ENCODE results near the gene NRXN3.

The NRXN3 gene

GRCh38 chr14:78644824-78645559, 474.8 kb downstream of the NRXN3 start:
- H3K27me3 ChIP-seq (ENCODE audit: insufficient read depth, low read length): no peaks in the 10 kb centered on the region
- no peaks in the 10 kb centered on the region for H3K9me3 ChIP-seq (ENCODE audit: insufficient read depth, low read depth, low read length)
- H3K4me3 ChIP-seq (ENCODE audit: low read length): no peak overlapping the region
- WGBS: 70% methylated on average over 21 of the region's 22 CpGs
- H3K27ac ChIP-seq (ENCODE audit: low read depth, low read length): no peak overlapping the region
- no peaks in the 10 kb centered on the region for H3K36me3 ChIP-seq (ENCODE audit: insufficient read depth, low read length)
- no peak overlapping the region for H3K9ac ChIP-seq (ENCODE audit: low read depth, low read length)
- peaks cover 8% of the 10 kb centered on the region for H3K4me1 ChIP-seq (ENCODE audit: insufficient read depth, low read length)

- H3K9me3 ChIP-seq (ENCODE audit: insufficient read depth, low read depth, low read length): no peaks in the 10 kb centered on the region
- no peak overlapping the region for H3K4me3 ChIP-seq (ENCODE audit: low read length)
- H3K27ac ChIP-seq (ENCODE audit: low read depth, low read length): no peak overlapping the region
- 96% methylated on average over 1 of the region's 1 CpG for WGBS
- H3K36me3 ChIP-seq (ENCODE audit: insufficient read depth, low read length): no peaks in the 10 kb centered on the region
- no peaks in the 10 kb centered on the region for H3K4me1 ChIP-seq (ENCODE audit: insufficient read depth, low read length)
- H3K9ac ChIP-seq (ENCODE audit: low read depth, low read length): no peak overlapping the region
- no peaks in the 10 kb centered on the region for H3K27me3 ChIP-seq (ENCODE audit: insufficient read depth, low read length)
Measured at GRCh38 chr14:78652727-78653126, 482.6 kb downstream of the NRXN3 start.

GRCh38 chr14:78653173-78653572, 483.0 kb downstream of the NRXN3 start:
- WGBS: 86% methylated on average over 1 of the region's 1 CpG
- Histone ChIP-seq H3K9me3 (ENCODE audit: insufficient read depth, low read depth, low read length) (no peaks in the 10 kb centered on the region), H3K4me1 (ENCODE audit: insufficient read depth, low read length) (no peaks in the 10 kb centered on the region), H3K4me3 (ENCODE audit: low read length) (no peak overlapping the region), H3K36me3 (ENCODE audit: insufficient read depth, low read length) (no peaks in the 10 kb centered on the region), H3K9ac (ENCODE audit: low read depth, low read length) (no peak overlapping the region), H3K27me3 (ENCODE audit: insufficient read depth, low read length) (no peaks in the 10 kb centered on the region), H3K27ac (ENCODE audit: low read depth, low read length) (no peak overlapping the region)

GRCh38 chr14:78657451-78657850, 487.3 kb downstream of the NRXN3 start:
- Histone ChIP-seq H3K4me1 (ENCODE audit: insufficient read depth, low read length) (no peaks in the 10 kb centered on the region), H3K27me3 (ENCODE audit: insufficient read depth, low read length) (no peaks in the 10 kb centered on the region), H3K36me3 (ENCODE audit: insufficient read depth, low read length) (no peaks in the 10 kb centered on the region), H3K27ac (ENCODE audit: low read depth, low read length) (no peak overlapping the region), H3K9ac (ENCODE audit: low read depth, low read length) (no peak overlapping the region), H3K4me3 (ENCODE audit: low read length) (no peak overlapping the region), H3K9me3 (ENCODE audit: insufficient read depth, low read depth, low read length) (no peaks in the 10 kb centered on the region)
- 100% methylated on average over 4 of the region's 4 CpGs for WGBS

- Histone ChIP-seq H3K27ac (ENCODE audit: low read depth, low read length) (no peak overlapping the region), H3K36me3 (ENCODE audit: insufficient read depth, low read length) (no peaks in the 10 kb centered on the region), H3K9ac (ENCODE audit: low read depth, low read length) (no peak overlapping the region), H3K9me3 (ENCODE audit: insufficient read depth, low read depth, low read length) (no peaks in the 10 kb centered on the region), H3K4me3 (ENCODE audit: low read length) (no peak overlapping the region), H3K4me1 (ENCODE audit: insufficient read depth, low read length) (no peaks in the 10 kb centered on the region), H3K27me3 (ENCODE audit: insufficient read depth, low read length) (no peaks in the 10 kb centered on the region)
- WGBS: 100% methylated on average over 1 of the region's 1 CpG
Measured at GRCh38 chr14:78664841-78665240, 494.7 kb downstream of the NRXN3 start.

GRCh38 chr14:78666336-78667056, 496.3 kb downstream of the NRXN3 start:
- no peak overlapping the region for H3K4me3 ChIP-seq (ENCODE audit: low read length)
- H3K36me3 ChIP-seq (ENCODE audit: insufficient read depth, low read length): no peaks in the 10 kb centered on the region
- no peaks in the 10 kb centered on the region for H3K27me3 ChIP-seq (ENCODE audit: insufficient read depth, low read length)
- 92% methylated on average over 5 of the region's 5 CpGs for WGBS
- H3K9ac ChIP-seq (ENCODE audit: low read depth, low read length): no peak overlapping the region
- no peak overlapping the region for H3K27ac ChIP-seq (ENCODE audit: low read depth, low read length)
- no peaks in the 10 kb centered on the region for H3K4me1 ChIP-seq (ENCODE audit: insufficient read depth, low read length)
- H3K9me3 ChIP-seq (ENCODE audit: insufficient read depth, low read depth, low read length): no peaks in the 10 kb centered on the region

DNA sequence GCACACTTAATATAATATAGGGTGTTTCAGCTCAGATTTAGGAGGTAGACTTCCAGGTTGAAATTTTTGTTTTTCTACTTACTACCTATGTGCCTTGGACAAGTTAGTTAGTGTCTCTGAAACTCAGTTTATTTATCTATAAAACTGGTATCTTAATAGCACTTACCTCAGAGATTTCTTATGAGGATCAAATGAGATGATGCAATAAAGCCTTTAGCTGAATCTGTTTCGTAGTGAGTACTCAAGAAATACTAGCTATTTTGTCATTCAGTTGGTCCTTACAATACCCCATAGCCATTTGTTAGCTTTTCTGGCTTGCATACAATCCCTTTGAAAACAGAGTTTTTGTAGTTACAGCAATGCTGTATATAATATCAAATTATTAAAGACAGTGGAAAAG, 497.0 kb downstream of the NRXN3 start:
- no peak overlapping the region for H3K27ac ChIP-seq (ENCODE audit: low read depth, low read length)
- no peaks in the 10 kb centered on the region for H3K9me3 ChIP-seq (ENCODE audit: insufficient read depth, low read depth, low read length)
- no peaks in the 10 kb centered on the region for H3K4me1 ChIP-seq (ENCODE audit: insufficient read depth, low read length)
- H3K27me3 ChIP-seq (ENCODE audit: insufficient read depth, low read length): no peaks in the 10 kb centered on the region
- WGBS: 100% methylated on average over 1 of the region's 1 CpG
- H3K9ac ChIP-seq (ENCODE audit: low read depth, low read length): no peak overlapping the region
- H3K36me3 ChIP-seq (ENCODE audit: insufficient read depth, low read length): no peaks in the 10 kb centered on the region
- H3K4me3 ChIP-seq (ENCODE audit: low read length): no peak overlapping the region

- no peaks in the 10 kb centered on the region for H3K4me1 ChIP-seq (ENCODE audit: insufficient read depth, low read length)
- no peaks in the 10 kb centered on the region for H3K36me3 ChIP-seq (ENCODE audit: insufficient read depth, low read length)
- no peak overlapping the region for H3K4me3 ChIP-seq (ENCODE audit: low read length)
- H3K9me3 ChIP-seq (ENCODE audit: insufficient read depth, low read depth, low read length): no peaks in the 10 kb centered on the region
- no peak overlapping the region for H3K27ac ChIP-seq (ENCODE audit: low read depth, low read length)
- H3K27me3 ChIP-seq (ENCODE audit: insufficient read depth, low read length): no peaks in the 10 kb centered on the region
- WGBS: 93% methylated on average over 3 of the region's 3 CpGs
- H3K9ac ChIP-seq (ENCODE audit: low read depth, low read length): no peak overlapping the region
Measured at GRCh38 chr14:78673845-78674244, 503.7 kb downstream of the NRXN3 start.

DNA sequence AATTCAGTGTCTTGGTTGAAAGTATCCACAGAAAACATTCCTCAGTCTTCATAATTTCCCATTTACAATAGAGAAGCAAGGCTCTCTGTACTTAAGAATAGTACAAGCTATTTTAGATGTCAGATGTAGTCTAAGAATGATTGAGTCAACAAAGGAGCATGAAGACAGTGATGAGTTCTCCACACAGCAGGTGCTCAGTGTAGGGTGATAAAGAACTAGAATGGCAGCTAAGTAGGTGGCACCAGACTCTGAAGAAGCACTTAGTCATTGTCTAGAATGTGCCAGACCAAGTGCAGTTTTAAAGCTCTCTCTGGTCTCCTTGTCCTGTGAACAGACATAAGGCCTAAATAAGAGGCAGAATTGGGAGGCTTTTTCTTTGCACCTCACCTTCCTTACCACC, 504.6 kb downstream of the NRXN3 start:
- Histone ChIP-seq H3K9me3 (ENCODE audit: insufficient read depth, low read depth, low read length) (no peaks in the 10 kb centered on the region), H3K27ac (ENCODE audit: low read depth, low read length) (no peak overlapping the region), H3K9ac (ENCODE audit: low read depth, low read length) (no peak overlapping the region), H3K27me3 (ENCODE audit: insufficient read depth, low read length) (no peaks in the 10 kb centered on the region), H3K36me3 (ENCODE audit: insufficient read depth, low read length) (no peaks in the 10 kb centered on the region), H3K4me1 (ENCODE audit: insufficient read depth, low read length) (no peaks in the 10 kb centered on the region), H3K4me3 (ENCODE audit: low read length) (no peak overlapping the region)

DNA sequence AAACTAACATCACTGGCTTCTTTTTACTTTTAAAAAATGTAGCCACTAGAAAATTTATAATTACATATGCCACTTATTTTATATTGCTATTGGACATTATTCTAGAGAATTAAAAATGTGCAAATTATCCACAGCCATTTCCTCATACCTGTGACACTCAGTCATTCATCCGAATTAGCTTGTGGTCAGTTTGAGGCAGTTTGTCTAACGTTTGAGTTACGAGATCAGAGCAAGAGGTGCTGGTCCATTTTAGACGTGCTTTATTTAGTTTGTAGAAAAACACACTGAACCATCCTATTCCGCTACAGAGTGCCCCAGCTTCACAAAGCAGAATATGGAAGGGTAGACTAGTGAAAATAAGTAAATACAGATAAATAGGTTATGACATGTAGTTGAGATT, 513.0 kb downstream of the NRXN3 start:
- no peaks in the 10 kb centered on the region for H3K4me1 ChIP-seq (ENCODE audit: insufficient read depth, low read length)
- 93% methylated on average over 5 of the region's 5 CpGs for WGBS
- no peak overlapping the region for H3K27ac ChIP-seq (ENCODE audit: low read depth, low read length)
- H3K36me3 ChIP-seq (ENCODE audit: insufficient read depth, low read length): no peaks in the 10 kb centered on the region
- H3K9me3 ChIP-seq (ENCODE audit: insufficient read depth, low read depth, low read length): no peaks in the 10 kb centered on the region
- H3K27me3 ChIP-seq (ENCODE audit: insufficient read depth, low read length): no peaks in the 10 kb centered on the region
- no peak overlapping the region for H3K4me3 ChIP-seq (ENCODE audit: low read length)
- no peak overlapping the region for H3K9ac ChIP-seq (ENCODE audit: low read depth, low read length)

GRCh38 chr14:78683981-78684380, 513.8 kb downstream of the NRXN3 start:
- H3K9ac ChIP-seq (ENCODE audit: low read depth, low read length): no peak overlapping the region
- no peak overlapping the region for H3K4me3 ChIP-seq (ENCODE audit: low read length)
- H3K36me3 ChIP-seq (ENCODE audit: insufficient read depth, low read length): no peaks in the 10 kb centered on the region
- no peaks in the 10 kb centered on the region for H3K9me3 ChIP-seq (ENCODE audit: insufficient read depth, low read depth, low read length)
- H3K27me3 ChIP-seq (ENCODE audit: insufficient read depth, low read length): no peaks in the 10 kb centered on the region
- H3K4me1 ChIP-seq (ENCODE audit: insufficient read depth, low read length): no peaks in the 10 kb centered on the region
- H3K27ac ChIP-seq (ENCODE audit: low read depth, low read length): no peak overlapping the region
- WGBS: 94% methylated on average over 1 of the region's 1 CpG

Data from HUES64 (cell line).